ENCODE measurements around the gene QRICH1.

QRICH1 gene

GRCh38 chr3:49093853-49094767, at the start of gene QRICH1:
QRICH1 (minus strand) TSS chr3:49094071; CDS start chr3:49077017, 17,054 bp downstream.
- DNase-seq (ENCODE audit: low spot score): peak; percentile 98

GRCh38 chr3:49140080-49140479, 46.2 kb upstream of the QRICH1 start:
- DNase-seq (ENCODE audit: low spot score): no peak

DNA sequence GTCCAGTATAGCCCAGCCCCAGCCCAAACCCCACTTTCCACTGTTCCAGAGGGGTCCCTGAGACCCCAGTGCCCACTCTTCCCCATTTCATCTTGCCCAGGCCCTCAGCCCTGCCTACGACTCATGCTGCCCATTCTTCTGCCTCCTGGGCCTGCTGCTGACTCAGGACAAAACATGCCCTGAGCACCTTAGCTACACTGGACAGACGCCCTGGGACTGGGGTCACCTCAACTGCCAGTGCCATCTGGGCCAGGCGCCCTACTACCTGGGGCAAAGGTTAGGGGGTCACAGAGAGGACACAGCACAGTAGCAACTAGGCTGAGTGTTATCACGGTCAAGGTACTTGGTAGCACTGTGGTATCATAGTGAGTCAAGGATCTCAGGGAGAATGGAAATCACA, 41.6 kb upstream of the QRICH1 start:
- DNase-seq (ENCODE audit: low spot score): no peak

DNA sequence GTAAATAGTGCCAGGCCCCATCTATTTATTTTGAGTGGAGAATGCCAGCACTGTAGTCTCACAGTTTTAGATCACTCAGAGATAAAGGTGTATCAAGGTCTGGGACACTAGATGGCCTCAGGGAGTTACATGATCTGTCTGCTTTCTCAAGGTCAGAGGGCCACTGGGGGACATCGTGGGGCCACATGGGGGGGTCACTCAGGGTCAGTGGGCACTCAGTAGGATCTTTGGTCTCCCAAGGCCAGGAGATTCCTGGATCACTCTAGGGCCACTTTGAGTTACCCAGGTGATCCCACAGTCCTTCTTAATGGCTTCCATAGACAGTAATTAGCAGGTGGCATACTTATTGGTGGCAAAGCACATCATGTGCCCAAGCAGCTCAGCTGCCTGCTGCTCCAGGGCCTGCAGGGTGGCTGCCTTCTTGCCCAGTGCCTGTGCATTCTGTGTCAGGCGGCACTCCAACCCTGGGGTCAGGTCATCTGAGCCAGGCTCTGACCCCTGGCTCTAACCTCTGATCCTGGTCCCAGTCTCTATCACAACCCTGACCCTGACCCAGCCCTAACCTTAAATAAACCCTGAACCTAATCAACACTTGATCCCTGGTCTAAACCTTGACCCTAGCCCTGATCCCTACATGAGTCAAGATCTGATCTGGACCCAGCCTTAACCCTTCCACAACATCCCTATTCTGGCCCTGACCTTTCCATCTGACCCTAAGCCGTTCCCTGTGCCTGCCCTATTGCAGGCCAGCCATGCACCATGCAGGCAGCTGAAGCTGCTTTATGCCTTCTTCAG, 40.8 kb upstream of the QRICH1 start:
- peak; percentile 27 for DNase-seq (ENCODE audit: low spot score)

GRCh38 chr3:49133226-49133951, 39.5 kb upstream of the QRICH1 start:
- peak; percentile 83 for DNase-seq (ENCODE audit: low spot score)

DNA sequence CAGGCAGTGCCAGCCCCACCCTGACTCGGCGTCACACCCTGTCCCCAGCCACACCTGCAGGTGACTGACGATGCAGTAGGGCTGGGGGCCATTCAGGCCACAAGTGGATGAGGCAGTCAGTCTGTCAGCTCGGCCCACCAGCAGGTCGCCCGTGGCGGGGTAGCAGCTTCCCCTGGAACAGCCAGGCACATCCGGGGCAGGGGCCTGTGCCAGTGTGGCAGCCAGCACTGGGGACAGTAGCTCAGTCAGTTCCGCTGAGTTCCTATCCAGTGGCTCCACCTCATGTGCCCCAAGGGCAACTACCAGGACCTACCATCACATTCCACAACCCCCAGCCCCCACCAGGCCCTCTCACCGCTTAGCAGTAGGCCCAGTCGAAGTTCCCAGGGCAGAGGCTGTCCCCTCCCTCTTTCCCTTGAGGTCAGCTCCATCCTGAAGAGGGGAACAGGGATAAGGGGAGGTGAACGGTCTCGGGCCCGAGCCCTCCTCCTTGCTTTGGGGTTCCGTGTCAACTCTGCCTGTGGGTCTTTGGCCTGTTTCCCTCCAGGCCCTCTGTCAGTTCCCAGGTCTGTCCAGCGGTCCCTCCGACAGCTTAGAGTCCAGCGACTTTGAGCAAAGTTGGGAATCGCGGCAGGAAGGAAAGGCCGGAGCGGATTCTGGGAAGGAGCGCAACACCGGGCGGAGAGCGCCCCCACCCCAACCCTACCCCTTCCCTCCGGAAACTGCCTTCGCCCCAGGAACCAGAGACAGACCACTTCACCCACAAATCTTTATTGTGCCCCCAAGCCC, 38.8 kb upstream of the QRICH1 start, which contains the start of gene LAMB2:
Gene LAMB2, minus strand, starts transcription at position 614 of the 789 bp plus-strand sequence. Its CDS starts 183 bp downstream, at position 431.
- DNase-seq (ENCODE audit: low spot score): peak; percentile 76

DNA sequence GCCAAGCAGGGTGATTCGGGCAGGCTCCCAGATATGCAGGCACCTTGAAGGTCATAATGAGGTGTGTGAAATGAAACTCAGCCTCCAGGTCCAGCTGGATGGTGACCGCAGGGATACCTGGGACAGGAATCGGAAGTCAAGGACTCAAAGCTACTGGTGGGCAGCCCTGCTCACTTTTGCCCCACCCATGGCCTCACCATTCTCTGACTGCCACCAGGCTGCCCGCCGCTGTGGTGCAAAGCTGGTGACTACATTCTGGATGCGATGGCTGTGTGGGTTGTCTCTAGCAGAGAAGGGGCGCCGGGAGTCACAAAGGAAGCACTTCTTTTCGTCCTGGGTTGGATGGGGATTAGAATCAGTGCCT, 38.2 kb upstream of the QRICH1 start:
- no peak for DNase-seq (ENCODE audit: low spot score)

DNA sequence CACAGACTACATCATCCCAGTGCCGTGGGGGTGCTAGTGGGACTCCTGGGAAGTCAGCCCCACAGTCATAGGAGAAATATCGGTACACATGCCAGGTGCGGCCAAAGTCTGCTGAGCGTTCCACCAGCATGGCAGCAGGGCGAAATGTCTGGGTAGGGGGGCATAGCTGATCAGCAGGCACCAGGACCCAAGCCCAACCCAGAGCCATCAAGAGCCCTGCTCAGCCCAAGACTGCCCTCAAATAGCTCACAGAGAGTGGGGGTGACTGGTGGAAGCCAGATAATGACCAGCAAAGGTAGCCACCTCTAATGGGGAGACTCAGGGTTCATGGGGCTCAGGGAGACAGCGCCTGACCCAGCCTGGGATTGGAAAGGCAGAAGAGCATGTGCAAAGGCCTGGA, 37.7 kb upstream of the QRICH1 start:
- no peak for DNase-seq (ENCODE audit: low spot score)

DNA sequence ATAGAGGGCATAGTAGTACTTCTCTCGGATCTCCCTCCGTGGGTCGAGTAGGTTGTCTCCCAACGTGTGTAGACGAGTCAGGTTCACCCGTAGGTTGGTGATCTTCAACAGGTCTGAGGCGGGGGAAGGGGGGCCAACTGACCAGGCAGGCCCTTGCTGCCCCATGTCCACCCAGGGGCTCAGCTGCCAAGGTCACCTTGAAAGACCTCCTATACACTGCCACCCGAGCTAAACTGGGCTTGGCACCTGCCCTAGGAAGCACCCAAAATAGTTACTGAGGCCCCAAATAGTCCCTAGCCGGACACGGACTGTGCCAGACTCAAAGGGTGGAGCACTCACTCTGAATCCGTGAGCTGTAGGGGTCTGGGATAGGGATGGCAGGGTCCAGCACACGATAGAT, 37.2 kb upstream of the QRICH1 start:
- no peak for DNase-seq (ENCODE audit: low spot score)

- DNase-seq (ENCODE audit: low spot score): no peak
Observed at GRCh38 chr3:49124991-49125670, 31.3 kb upstream of the QRICH1 start.

- DNase-seq (ENCODE audit: low spot score): no peak
Observed at GRCh38 chr3:49124203-49124602, 30.3 kb upstream of the QRICH1 start.

DNA sequence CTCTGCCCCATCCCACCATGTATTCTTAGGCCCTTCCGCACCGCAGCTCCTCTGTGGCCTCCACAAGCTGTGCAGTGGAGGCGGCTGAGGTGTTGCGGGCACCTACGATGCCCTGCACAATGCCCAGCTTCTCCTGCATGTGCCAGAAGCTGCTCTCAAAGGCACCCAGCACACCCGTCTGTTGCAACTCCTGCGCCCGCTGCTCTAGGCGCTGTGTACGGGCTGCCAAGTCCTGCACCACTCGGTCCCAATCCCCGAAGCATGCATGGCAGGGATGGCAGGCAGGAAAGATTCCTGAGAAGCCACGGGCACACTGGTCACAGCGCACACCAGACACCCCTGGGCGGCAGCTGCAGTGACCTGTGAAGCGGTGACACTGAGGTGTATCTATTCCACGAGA, 29.8 kb upstream of the QRICH1 start:
- DNase-seq (ENCODE audit: low spot score): no peak

DNA sequence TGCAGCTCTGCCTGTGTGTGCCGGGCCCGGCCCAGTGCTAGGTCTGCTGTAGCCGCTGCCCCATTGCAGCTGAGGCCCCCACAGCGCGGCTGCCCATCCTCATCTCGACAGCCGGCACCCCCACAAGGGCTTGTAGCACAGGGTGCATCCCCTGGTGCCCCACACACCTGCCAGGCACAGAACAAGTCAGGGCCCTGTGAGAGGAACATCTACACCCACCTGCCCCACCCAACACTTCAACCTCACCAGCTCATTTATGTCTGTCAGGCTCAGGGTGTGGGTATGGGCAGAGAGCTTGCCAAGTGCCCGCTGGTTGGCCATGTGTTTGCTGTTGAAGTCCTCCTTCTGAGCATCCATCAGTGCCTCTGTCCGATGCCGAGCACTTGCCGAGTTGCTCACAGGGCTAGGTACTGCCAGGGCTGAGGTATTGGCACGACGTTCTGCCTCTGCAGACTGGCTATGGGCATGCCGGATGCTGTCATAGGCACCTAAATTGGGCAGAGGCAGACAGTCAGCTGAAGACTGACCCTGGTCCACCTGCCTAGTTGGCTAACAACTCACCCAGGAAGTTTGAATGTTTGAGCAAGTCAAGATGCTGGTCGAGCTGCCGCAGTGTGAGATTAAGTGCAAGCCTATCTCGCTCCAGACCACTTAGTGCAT, 29.1 kb upstream of the QRICH1 start:
- no peak for DNase-seq (ENCODE audit: low spot score)

DNA sequence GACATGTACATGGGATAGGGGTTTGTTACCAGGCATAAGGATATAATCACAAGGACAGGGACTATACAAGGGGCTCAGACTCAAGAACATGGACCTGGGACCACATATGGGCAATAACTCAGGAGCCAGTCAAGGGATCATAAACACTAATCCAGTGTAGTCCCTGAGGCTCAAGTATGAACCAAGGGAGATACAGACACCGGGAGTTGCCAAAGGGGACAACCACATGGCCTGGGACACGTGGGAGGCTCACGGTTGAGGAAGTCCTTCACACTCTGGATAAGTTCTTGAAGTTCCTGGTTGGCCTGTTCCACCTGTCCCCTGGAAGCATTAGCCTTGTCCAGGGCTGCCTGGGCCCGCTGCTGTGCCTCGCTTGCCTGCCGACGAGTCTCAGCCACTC, 28.6 kb upstream of the QRICH1 start:
- no peak for DNase-seq (ENCODE audit: low spot score)

DNA sequence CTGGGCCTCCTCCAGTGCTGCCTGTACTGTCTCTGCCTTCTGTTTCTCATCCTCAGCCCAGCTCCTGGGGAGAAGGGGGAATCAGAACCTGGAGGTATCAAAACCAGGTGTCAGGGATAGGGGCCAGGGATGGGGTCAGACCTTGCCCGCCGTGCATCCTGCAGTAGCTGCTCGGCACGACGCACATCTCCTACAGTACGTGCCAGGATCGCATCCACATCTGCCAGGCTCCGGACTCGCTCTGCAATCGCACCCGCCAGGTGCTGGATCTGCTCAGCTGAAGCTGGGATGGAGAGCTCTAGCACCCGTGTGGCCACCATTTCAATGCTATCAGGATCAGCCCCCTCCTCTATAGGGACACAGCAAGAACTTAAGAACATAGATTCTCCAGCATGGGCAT, 28.2 kb upstream of the QRICH1 start:
- DNase-seq (ENCODE audit: low spot score): no peak

- no peak for DNase-seq (ENCODE audit: low spot score)
Observed at GRCh38 chr3:49121132-49121736, 27.4 kb upstream of the QRICH1 start.

DNA sequence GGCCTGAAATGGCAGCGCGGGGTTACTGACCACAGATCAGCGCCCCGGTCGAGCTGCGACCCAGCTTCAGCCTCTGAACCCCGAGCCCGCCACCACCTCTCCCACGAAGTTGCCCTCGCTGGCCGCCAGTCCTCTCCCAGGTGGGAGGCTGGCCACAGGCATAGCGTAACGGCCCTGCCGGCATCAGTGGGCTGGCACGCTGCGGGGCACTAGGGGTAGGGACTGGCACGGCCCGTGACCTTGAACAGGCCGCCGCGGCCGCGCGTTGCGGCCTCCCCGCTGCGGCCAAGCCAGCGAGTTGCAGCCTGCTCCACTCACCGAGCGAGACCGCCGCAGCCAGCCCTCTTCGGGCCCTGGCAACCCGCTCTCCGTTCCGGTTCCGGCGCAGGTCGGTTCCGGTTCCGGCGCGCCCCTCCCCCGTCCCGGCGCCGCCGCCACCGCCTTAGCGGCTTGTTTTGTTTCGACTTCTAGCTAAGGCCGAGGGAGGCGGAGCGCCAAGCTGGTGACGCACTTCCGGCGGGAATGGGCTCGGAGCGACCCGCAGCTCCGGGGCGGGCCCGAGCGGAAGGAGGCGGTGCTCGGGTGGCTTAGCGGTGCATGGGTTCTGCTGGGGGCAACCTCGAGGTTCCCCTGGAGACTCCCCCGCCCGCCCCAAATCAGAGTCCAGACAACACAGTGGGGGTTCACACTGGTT, 26.7 kb upstream of the QRICH1 start, which contains the start of gene USP19:
Gene USP19, minus strand, starts transcription at position 386 of the 694 bp plus-strand sequence. CDS start 1,678 bp downstream, outside the sequence.
- peak; percentile 88 for DNase-seq (ENCODE audit: low spot score)

- DNase-seq (ENCODE audit: low spot score): no peak
Observed at GRCh38 chr3:49120096-49120437, 26.2 kb upstream of the QRICH1 start.

DNA sequence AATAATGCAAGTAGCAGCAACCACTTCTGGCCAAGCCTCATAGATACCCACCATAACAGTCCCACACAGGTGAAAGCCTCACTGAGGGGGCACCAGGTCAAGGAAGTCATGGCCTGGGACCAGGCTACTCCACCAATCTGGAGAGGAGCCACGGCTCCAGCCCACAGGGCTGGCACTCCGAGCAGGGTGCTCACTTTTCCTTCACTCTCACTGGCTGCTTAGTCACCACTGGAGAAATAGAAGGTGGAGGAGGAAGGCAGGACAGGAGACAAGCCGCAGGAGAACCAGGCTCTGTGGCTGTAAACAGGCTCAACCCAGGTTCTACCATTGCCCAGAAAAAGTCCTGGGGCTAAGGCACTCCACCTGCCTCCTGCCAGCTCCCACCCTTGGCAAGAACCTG, 25.6 kb upstream of the QRICH1 start:
- no peak for DNase-seq (ENCODE audit: low spot score)

Measured in RKO (cell line).